ENCODE measurements around the gene COTL1.

Gene COTL1

DNA sequence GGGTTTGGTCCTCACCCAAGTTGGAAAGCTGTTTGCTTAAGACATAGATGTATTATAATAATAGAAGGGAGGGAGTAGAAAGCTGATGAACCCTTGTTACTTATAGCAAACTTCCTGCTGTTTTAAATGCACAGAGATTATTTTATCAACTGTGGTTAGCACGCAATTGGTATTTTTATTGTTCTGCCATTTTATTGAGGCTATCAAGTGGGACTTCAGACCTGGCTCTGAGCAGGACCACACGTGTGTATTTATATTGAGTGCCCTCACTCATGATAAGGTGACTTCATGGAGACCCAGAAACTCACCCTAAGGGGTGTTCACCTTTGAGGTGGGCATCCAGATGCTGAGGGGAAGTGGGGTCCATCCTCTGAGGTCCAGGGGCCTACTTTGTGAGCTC lies 47.5 kb upstream of the COTL1 start:
- ATAC-seq = no peak
- TF ChIP-seq TSHZ2 (CRISPR knock-in tag; IDR thresholded peaks at IDR 0.05) (no peak), RARB (CRISPR knock-in tag; IDR thresholded peaks at IDR 0.05) (no peak), ZFP3 (CRISPR knock-in tag; IDR thresholded peaks at IDR 0.05) (no peak), ZFP30 (CRISPR knock-in tag; IDR thresholded peaks at IDR 0.05) (no peak), CSDC2 (CRISPR knock-in tag; IDR thresholded peaks at IDR 0.05) (no peak), ISL1 (CRISPR knock-in tag; IDR thresholded peaks at IDR 0.05) (no peak), ZNF70 (CRISPR knock-in tag; IDR thresholded peaks at IDR 0.05) (no peak)

DNA sequence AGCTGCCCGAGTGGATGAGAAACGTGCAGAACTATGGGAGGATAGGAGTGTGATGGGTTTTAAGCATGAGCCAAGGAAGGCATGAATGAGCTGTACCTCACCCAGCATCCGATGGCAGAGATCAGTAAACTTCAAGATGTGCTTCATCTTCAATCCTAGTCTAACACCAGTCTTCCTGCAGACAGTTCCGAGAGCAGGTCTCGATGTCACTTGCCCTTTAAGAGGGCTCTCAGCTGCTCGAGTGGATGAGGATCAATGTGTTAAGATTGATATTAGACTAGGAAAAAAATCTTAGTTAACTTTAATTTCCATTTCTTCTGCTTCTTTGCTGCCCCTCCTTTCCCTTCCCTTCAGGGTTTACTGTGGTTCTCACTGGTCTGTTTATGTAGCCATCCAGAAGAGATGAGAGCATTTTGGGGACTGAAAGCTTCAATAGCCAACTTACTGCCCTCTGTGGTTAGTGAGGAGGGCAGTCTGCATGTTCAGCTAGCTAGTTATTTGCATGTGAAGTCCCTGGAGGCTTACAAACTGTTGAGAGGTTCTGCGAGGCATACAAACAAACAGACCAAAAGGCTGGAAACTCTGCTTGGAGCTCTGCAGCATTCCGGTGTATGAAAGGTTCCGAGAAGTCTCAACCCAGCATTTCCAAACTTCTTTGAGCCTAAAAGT lies 45.7 kb upstream of the COTL1 start:
- ATAC-seq = no peak
- TF ChIP-seq, protein P1, sequence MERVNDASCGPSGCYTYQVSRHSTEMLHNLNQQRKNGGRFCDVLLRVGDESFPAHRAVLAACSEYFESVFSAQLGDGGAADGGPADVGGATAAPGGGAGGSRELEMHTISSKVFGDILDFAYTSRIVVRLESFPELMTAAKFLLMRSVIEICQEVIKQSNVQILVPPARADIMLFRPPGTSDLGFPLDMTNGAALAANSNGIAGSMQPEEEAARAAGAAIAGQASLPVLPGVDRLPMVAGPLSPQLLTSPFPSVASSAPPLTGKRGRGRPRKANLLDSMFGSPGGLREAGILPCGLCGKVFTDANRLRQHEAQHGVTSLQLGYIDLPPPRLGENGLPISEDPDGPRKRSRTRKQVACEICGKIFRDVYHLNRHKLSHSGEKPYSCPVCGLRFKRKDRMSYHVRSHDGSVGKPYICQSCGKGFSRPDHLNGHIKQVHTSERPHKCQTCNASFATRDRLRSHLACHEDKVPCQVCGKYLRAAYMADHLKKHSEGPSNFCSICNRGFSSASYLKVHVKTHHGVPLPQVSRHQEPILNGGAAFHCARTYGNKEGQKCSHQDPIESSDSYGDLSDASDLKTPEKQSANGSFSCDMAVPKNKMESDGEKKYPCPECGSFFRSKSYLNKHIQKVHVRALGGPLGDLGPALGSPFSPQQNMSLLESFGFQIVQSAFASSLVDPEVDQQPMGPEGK (CRISPR knock-in tag; IDR thresholded peaks at IDR 0.05; ENCODE audit: borderline replicate concordance) = no peak
- TF ChIP-seq PPARA (CRISPR knock-in tag; IDR thresholded peaks at IDR 0.05; ENCODE audit: borderline replicate concordance) (no peak), ZNF565 (CRISPR knock-in tag; conservative IDR thresholded peaks at IDR 0.05; ENCODE audit: low read depth) (no peak), ZNF8 (CRISPR knock-in tag; IDR thresholded peaks at IDR 0.05) (no peak)

DNA sequence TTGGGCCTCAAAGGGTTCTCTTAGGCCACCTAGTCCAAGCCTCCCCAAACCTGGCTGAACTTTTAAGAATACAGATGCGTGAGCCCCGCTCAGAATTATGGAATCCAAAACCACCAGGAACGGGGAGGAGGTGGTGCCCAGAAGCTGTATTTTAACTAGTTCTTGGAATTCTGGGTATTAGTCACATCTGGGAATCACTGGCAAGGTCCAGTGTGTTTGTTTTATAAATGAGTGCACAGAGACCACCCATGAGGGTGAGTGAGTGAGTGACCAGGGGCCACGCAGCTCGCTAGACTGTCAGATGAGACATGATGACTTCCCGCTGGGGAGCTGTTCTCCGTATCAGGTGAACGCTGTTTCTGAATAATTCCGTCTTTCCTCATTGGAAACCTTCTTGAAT lies 44.6 kb upstream of the COTL1 start:
- TF ChIP-seq CSDC2 (CRISPR knock-in tag; IDR thresholded peaks at IDR 0.05) (no peak), ZNF8 (CRISPR knock-in tag; IDR thresholded peaks at IDR 0.05) (no peak), PPARA (CRISPR knock-in tag; IDR thresholded peaks at IDR 0.05; ENCODE audit: borderline replicate concordance) (no peak)
- TF ChIP-seq, protein P2, sequence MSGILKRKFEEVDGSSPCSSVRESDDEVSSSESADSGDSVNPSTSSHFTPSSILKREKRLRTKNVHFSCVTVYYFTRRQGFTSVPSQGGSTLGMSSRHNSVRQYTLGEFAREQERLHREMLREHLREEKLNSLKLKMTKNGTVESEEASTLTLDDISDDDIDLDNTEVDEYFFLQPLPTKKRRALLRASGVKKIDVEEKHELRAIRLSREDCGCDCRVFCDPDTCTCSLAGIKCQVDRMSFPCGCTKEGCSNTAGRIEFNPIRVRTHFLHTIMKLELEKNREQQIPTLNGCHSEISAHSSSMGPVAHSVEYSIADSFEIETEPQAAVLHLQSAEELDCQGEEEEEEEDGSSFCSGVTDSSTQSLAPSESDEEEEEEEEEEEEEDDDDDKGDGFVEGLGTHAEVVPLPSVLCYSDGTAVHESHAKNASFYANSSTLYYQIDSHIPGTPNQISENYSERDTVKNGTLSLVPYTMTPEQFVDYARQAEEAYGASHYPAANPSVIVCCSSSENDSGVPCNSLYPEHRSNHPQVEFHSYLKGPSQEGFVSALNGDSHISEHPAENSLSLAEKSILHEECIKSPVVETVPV (CRISPR knock-in tag; IDR thresholded peaks at IDR 0.05) = no peak
- ATAC-seq = no peak

DNA sequence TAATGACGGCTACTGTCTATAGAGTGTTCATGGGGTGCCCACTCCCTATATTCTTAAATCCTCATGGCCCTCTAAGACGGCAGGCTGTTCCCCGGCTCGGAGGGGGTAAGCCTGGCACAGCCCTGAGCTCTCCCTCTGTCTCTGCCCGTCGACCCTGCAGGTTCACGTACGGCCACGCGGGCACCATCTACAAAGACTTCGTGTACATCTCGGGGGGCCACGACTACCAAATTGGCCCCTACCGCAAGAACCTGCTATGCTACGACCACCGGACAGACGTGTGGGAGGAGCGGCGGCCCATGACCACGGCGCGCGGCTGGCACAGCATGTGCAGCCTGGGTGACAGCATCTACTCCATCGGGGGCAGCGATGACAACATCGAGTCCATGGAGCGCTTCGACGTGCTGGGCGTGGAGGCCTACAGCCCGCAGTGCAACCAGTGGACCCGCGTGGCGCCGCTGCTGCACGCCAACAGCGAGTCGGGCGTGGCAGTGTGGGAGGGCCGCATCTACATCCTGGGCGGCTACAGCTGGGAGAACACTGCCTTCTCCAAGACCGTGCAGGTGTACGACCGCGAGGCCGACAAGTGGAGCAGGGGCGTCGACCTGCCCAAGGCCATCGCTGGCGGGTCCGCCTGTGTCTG lies 43.7 kb upstream of the COTL1 start:
- TF ChIP-seq PPARA (CRISPR knock-in tag; IDR thresholded peaks at IDR 0.05; ENCODE audit: borderline replicate concordance) (no peak), ARNTL (CRISPR knock-in tag; IDR thresholded peaks at IDR 0.05; ENCODE audit: borderline replicate concordance, low read depth) (no peak), OSR1 (CRISPR knock-in tag; IDR thresholded peaks at IDR 0.05) (no peak), ZNF70 (CRISPR knock-in tag; IDR thresholded peaks at IDR 0.05) (no peak), ZFP3 (CRISPR knock-in tag; IDR thresholded peaks at IDR 0.05) (no peak), ISL1 (CRISPR knock-in tag; IDR thresholded peaks at IDR 0.05) (no peak), TCF4 (CRISPR knock-in tag; IDR thresholded peaks at IDR 0.05; ENCODE audit: borderline replicate concordance) (no peak), CREB5 (CRISPR knock-in tag; IDR thresholded peaks at IDR 0.05; ENCODE audit: low read depth) (no peak), ZNF8 (CRISPR knock-in tag; IDR thresholded peaks at IDR 0.05) (no peak), BACH2 (CRISPR knock-in tag; IDR thresholded peaks at IDR 0.05; ENCODE audit: borderline replicate concordance) (no peak)
- TF ChIP-seq, protein P1 (CRISPR knock-in tag; IDR thresholded peaks at IDR 0.05; ENCODE audit: borderline replicate concordance) = no peak
- no peak for ATAC-seq

Data from SK-N-SH treated with all-trans-retinoic acid at 6 μM for 48 hours (cell line).